ENCODE data around the gene PID1. TPM values are rescaled to one million over a fixed set of nuclear protein-coding genes. Genes with fewer than 3 reads are reported as not detected.
"Not testable (repeated sequence)": the region's sequence is repeated elsewhere in the genome, so short reads cannot be mapped to it uniquely, and the experiment has no call there.

PID1 gene
- total RNA-seq, 2 donors from 2014 or later, result 30.2 to 40.3 TPM

GRCh38 chr2:229081411-229081810, 189.7 kb downstream of the PID1 start:
- no peak overlapping the region for H3K9ac ChIP-seq (ENCODE audit: low read depth in 2 of 2, low read length in 2 of 2)
- no peaks in the 10 kb centered on the region for H3K36me3 ChIP-seq
- H3K4me1 ChIP-seq, result peaks cover 3% of the 10 kb centered on the region
- no peaks in the 10 kb centered on the region for H3K27me3 ChIP-seq
- H3K4me3 ChIP-seq, result no peak overlapping the region
- intact Hi-C loops (cut with DNase I), result no loop called here
- H3K9me3 ChIP-seq, result no peaks in the 10 kb centered on the region
- H3K27ac ChIP-seq, result no peak overlapping the region
- TF ChIP-seq, protein P1, sequence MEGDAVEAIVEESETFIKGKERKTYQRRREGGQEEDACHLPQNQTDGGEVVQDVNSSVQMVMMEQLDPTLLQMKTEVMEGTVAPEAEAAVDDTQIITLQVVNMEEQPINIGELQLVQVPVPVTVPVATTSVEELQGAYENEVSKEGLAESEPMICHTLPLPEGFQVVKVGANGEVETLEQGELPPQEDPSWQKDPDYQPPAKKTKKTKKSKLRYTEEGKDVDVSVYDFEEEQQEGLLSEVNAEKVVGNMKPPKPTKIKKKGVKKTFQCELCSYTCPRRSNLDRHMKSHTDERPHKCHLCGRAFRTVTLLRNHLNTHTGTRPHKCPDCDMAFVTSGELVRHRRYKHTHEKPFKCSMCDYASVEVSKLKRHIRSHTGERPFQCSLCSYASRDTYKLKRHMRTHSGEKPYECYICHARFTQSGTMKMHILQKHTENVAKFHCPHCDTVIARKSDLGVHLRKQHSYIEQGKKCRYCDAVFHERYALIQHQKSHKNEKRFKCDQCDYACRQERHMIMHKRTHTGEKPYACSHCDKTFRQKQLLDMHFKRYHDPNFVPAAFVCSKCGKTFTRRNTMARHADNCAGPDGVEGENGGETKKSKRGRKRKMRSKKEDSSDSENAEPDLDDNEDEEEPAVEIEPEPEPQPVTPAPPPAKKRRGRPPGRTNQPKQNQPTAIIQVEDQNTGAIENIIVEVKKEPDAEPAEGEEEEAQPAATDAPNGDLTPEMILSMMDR (IDR thresholded peaks at IDR 0.05), result no peak
- no peak for DNase-seq

DNA sequence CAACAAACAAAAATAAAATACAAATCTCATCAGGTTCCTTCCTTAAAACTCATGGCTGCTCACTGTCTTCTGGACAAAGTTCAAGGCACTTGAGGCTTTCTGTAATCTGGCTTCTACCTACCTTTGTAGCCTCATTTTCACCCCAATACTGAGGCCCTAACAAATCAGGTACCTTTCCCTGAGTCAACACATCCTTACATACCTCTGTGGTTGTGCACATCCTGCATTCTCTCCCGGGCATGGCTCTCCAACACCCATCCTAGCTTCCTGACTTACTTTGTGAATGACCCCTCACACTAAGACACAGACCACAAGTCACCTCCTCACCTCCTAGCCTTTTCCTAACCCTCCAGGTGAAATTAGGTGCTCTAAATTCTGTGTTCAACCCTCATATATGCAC, 190.9 kb downstream of the PID1 start:
- DNase-seq, result no peak
- H3K9ac ChIP-seq (ENCODE audit: low read depth in 2 of 2, low read length in 2 of 2), result no peak overlapping the region
- no peak overlapping the region for H3K4me3 ChIP-seq
- intact Hi-C loops (cut with DNase I), result no loop called here
- H3K4me1 ChIP-seq, result peaks cover 3% of the 10 kb centered on the region
- H3K27me3 ChIP-seq, result no peaks in the 10 kb centered on the region
- TF ChIP-seq, protein P1 (IDR thresholded peaks at IDR 0.05), result no peak
- H3K36me3 ChIP-seq, result no peaks in the 10 kb centered on the region
- H3K9me3 ChIP-seq, result no peaks in the 10 kb centered on the region
- no peak overlapping the region for H3K27ac ChIP-seq

DNA sequence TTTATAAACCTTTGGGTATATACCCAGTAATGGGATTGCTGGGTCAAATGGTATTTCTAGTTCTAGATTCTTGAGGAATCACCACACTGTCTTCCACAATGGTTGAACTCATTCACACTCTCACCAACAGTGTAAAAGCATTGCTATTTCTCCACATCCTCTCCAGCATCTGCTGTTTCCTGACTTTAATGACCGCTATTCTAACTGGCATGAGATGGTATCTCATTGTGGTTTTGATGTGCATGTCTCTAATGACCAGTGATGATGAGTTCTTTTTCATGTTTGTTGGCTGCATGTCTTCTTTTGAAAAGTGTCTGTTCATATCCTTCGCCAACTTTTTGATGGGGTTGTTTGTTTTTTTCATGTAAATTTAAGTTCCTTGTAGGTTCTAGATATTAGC, 194.2 kb downstream of the PID1 start:
- H3K9ac ChIP-seq (ENCODE audit: low read depth in 2 of 2, low read length in 2 of 2); H3K27me3 ChIP-seq; H3K4me3 ChIP-seq; H3K4me1 ChIP-seq; H3K36me3 ChIP-seq; DNase-seq; H3K27ac ChIP-seq; intact Hi-C loops (cut with DNase I); H3K9me3 ChIP-seq: not testable (repeated sequence)

- H3K9ac ChIP-seq (ENCODE audit: low read depth in 2 of 2, low read length in 2 of 2), result no peak overlapping the region
These were observed 197.2 kb downstream of the PID1 start for GRCh38 chr2:229073935-229074334.

DNA sequence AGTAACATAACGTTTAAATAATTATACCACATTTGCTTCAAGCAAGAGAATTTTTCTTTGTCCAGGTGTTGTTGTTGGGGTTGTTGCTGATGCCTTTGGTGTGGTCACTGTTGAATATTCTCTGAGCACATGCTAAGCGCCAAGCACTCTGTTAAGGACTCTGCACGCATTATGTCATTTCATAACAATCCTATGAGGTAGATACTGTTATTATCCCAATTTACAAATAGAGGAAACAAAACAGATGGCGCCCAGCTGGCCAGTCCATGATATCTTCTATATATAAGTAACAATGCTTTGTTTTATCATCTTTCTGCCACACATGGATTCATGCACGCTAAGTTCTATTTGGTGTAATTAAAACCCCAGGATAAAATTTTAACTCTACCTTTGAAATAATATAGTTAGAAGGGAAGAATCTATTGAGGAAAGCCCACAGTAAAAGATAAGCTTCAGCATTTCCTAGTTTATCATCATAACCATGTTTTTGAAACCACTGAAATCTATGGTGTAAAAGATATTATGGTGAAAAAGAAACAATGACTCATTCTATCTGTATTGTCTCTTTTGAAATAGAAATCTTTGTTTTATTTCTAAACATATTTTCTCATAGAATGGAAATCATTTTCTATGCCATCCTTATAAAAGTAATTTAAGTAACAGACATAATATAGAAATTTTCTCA, 199.7 kb downstream of the PID1 start:
- H3K4me1 ChIP-seq, result no peaks in the 10 kb centered on the region
- no peaks in the 10 kb centered on the region for H3K36me3 ChIP-seq
- no peak for DNase-seq
- intact Hi-C loops (cut with DNase I), result no loop called here
- no peak overlapping the region for H3K9ac ChIP-seq (ENCODE audit: low read depth in 2 of 2, low read length in 2 of 2)
- H3K27me3 ChIP-seq, result no peaks in the 10 kb centered on the region
- H3K9me3 ChIP-seq, result no peaks in the 10 kb centered on the region
- TF ChIP-seq, protein P1 (IDR thresholded peaks at IDR 0.05), result no peak
- H3K4me3 ChIP-seq, result no peak overlapping the region
- H3K27ac ChIP-seq, result no peak overlapping the region

More at GRCh38 chr2:229073935-229074334, 197.2 kb downstream of the PID1 start:
- Histone ChIP-seq H3K9me3 (no peaks in the 10 kb centered on the region), H3K27me3 (no peaks in the 10 kb centered on the region), H3K27ac (no peak overlapping the region), H3K4me3 (no peak overlapping the region), H3K36me3 (no peaks in the 10 kb centered on the region), H3K4me1 (no peaks in the 10 kb centered on the region)
- intact Hi-C loops (cut with DNase I), result no loop called here
- no peak for DNase-seq
- TF ChIP-seq, protein P1 (IDR thresholded peaks at IDR 0.05), result no peak

DNA sequence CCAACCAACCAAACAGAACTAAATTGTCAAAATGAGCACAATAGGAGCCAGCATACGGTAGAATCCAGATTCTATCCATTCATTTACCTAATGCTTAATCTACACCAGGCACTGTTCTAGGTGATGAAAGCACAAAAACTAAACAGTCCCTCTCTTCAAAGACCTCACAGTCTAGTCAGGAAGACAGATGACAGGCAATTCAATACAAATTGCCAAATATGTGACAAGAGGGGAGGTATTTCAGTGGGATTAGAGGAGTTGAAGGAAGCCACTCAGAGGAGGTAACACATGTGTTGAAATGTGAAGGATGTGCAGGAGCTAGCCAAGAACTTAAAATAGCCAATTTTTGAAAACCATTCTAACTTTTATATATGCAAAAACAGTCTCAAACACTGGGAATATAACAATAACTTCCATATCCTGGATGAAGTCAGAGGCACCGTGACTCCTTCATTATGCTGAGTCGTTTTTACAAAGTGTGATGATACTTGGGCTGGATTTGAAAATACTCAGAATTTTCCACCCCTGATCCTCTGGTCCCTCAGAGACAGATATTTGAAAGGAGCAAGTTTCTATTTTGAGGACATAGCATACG, 204.9 kb downstream of the PID1 start:
- Histone ChIP-seq H3K27me3 (no peaks in the 10 kb centered on the region), H3K27ac (no peak overlapping the region), H3K36me3 (no peaks in the 10 kb centered on the region), H3K9me3 (no peaks in the 10 kb centered on the region), H3K4me3 (no peak overlapping the region), H3K9ac (ENCODE audit: low read depth in 2 of 2, low read length in 2 of 2) (no peak overlapping the region), H3K4me1 (no peaks in the 10 kb centered on the region)
- intact Hi-C loops (cut with DNase I), result no loop called here
- no peak for DNase-seq
- TF ChIP-seq, protein P1 (IDR thresholded peaks at IDR 0.05), result no peak

All from colonic mucosa (tissue), 4 donors.